Calu3 (cell line): Measurements from ENCODE around the gene PEX1. TPM values are rescaled to one million over a fixed set of nuclear protein-coding genes. Genes with fewer than 3 reads are reported as not detected.
"Not testable (repeated sequence)": the region's sequence is repeated elsewhere in the genome, so short reads cannot be mapped to it uniquely, and the experiment has no call there.

Source experiments
- BruUV-seq: library from RNA; stranded (reverse); fragments of 400-500 nt; replicated peaks from 2 replicates; lab custom pipeline; 2021; lab: Mats Ljungman, UMichigan
- CTCF ChIA-PET: fragments of 300-600 bp; sonication (Branson Sonifier 250); formaldehyde crosslinking; loops from one replicate; lab custom pipeline; 2022; ENCODE audit warnings: antibody characterized with exemption; lab: Charles Lee
- DNase-seq: peaks from one replicate; pipeline ENCODE4 v3.0.0; 2022
- H3K27ac Mint-ChIP-seq: one replicate; pipeline ENCODE4 v1.8.0; 2022; ENCODE audit warnings: mixed read lengths; ENCODE audit not compliant: unreplicated experiment
- H3K27me3 Mint-ChIP-seq: one replicate; pipeline ENCODE4 v1.8.0; 2022; ENCODE audit warnings: mixed read lengths; ENCODE audit not compliant: unreplicated experiment
- H3K36me3 Mint-ChIP-seq: one replicate; pipeline ENCODE4 v1.8.0; 2022; ENCODE audit warnings: mild to moderate bottlenecking, moderate library complexity, mixed read lengths; ENCODE audit not compliant: insufficient read depth, unreplicated experiment
- H3K4me1 Mint-ChIP-seq: one replicate; pipeline ENCODE4 v1.8.0; 2022; ENCODE audit warnings: mild to moderate bottlenecking, low read depth, mixed read lengths; ENCODE audit not compliant: unreplicated experiment
- H3K4me3 Mint-ChIP-seq: one replicate; pipeline ENCODE4 v1.8.0; 2022; ENCODE audit warnings: mild to moderate bottlenecking, low read depth, moderate library complexity, mixed read lengths; ENCODE audit not compliant: unreplicated experiment
- H3K9me3 Mint-ChIP-seq: one replicate; pipeline ENCODE4 v1.8.0; 2022; ENCODE audit warnings: low read depth, mixed read lengths; ENCODE audit not compliant: unreplicated experiment
- CTCF ChIP-seq: fragments of 200-600 bp; IDR thresholded peaks from one replicate; pipeline ENCODE4 v1.8.0; 2022; ENCODE audit warnings: antibody characterized with exemption; ENCODE audit not compliant: unreplicated experiment
- intact Hi-C: fragments of 100-400 bp; cut with micrococcal nuclease; formaldehyde crosslinking; loops from one replicate; pipeline ENCODE4 v1.10.0; 2022; ENCODE audit not compliant: unreplicated experiment
- total RNA-seq: library from RNA; stranded (reverse); gene quantifications from 2 replicates; pipeline ENCODE4 v1.2.3, GENCODE V29; 2022

PEX1 gene
- total RNA-seq, 1 experiment from 2014 or later = 10.1 TPM

- H3K9me3 Mint-ChIP-seq = no peaks in the 10 kb centered on the region
- H3K4me1 Mint-ChIP-seq = no peaks in the 10 kb centered on the region
- no peak for TF ChIP-seq CTCF
- CTCF ChIA-PET = no interaction called here
- BruUV-seq = no TSS peak
- H3K27me3 Mint-ChIP-seq = no peaks in the 10 kb centered on the region
- no peaks in the 10 kb centered on the region for H3K36me3 Mint-ChIP-seq
- no peak overlapping the region for H3K4me3 Mint-ChIP-seq
- no peak overlapping the region for H3K27ac Mint-ChIP-seq
- no peak for DNase-seq
- intact Hi-C loops = no loop called here
These were observed 21.9 kb upstream of the PEX1 start for GRCh38 chr7:92550194-92550593.

GRCh38 chr7:92547579-92547978 lies 19.3 kb upstream of the PEX1 start:
- Mint-ChIP-seq H3K4me1 (no peaks in the 10 kb centered on the region), H3K4me3 (no peak overlapping the region), H3K27ac (no peak overlapping the region), H3K36me3 (no peaks in the 10 kb centered on the region), H3K27me3 (no peaks in the 10 kb centered on the region), H3K9me3 (no peaks in the 10 kb centered on the region)
- intact Hi-C loops = no loop called here
- BruUV-seq = no TSS peak
- CTCF ChIA-PET = no interaction called here
- TF ChIP-seq CTCF = no peak
- DNase-seq = no peak

GRCh38 chr7:92546856-92547497 lies 18.7 kb upstream of the PEX1 start:
- CTCF ChIA-PET = no interaction called here
- H3K27ac Mint-ChIP-seq = no peak overlapping the region
- intact Hi-C loops = no loop called here
- H3K4me1 Mint-ChIP-seq = no peaks in the 10 kb centered on the region
- no peaks in the 10 kb centered on the region for H3K27me3 Mint-ChIP-seq
- no peak for TF ChIP-seq CTCF
- no peak for DNase-seq
- H3K36me3 Mint-ChIP-seq = no peaks in the 10 kb centered on the region
- no peak overlapping the region for H3K4me3 Mint-ChIP-seq
- BruUV-seq = no TSS peak
- H3K9me3 Mint-ChIP-seq = no peaks in the 10 kb centered on the region

GRCh38 chr7:92545116-92545515 lies 16.8 kb upstream of the PEX1 start:
- H3K4me3 Mint-ChIP-seq, intact Hi-C loops, H3K27ac Mint-ChIP-seq, H3K4me1 Mint-ChIP-seq, H3K27me3 Mint-ChIP-seq, CTCF ChIA-PET, H3K9me3 Mint-ChIP-seq, BruUV-seq, DNase-seq, H3K36me3 Mint-ChIP-seq: not testable (repeated sequence)

GRCh38 chr7:92543542-92543941 lies 15.2 kb upstream of the PEX1 start:
- H3K4me3 Mint-ChIP-seq, DNase-seq, BruUV-seq, H3K36me3 Mint-ChIP-seq, H3K9me3 Mint-ChIP-seq, intact Hi-C loops, H3K4me1 Mint-ChIP-seq, H3K27me3 Mint-ChIP-seq, H3K27ac Mint-ChIP-seq: not testable (repeated sequence)
- CTCF ChIA-PET = interaction anchor here (0.6 to 0.9 kb wide), 2 partner anchors 15 to 58 kb away, joined by 3 to 7 read pairs; partner anchors contain the start of genes PEX1 and RBM48
